ENCODE results near the gene SORBS1. TPM values are rescaled to one million over a fixed set of nuclear protein-coding genes. Genes with fewer than 3 reads are reported as not detected.

The SORBS1 gene
- total and polyA plus RNA-seq, 8 donors: 11.4 to 25.6 (median 16.8) TPM

- ATAC-seq: no peak
- 57 to 65% methylated on average over 2 of the region's 2 CpGs for WGBS, 2 donors
- H3K27ac ChIP-seq: no peak overlapping the region
These were observed 29.2 kb downstream of the SORBS1 start for GRCh38 chr10:95531994-95532399.

DNA sequence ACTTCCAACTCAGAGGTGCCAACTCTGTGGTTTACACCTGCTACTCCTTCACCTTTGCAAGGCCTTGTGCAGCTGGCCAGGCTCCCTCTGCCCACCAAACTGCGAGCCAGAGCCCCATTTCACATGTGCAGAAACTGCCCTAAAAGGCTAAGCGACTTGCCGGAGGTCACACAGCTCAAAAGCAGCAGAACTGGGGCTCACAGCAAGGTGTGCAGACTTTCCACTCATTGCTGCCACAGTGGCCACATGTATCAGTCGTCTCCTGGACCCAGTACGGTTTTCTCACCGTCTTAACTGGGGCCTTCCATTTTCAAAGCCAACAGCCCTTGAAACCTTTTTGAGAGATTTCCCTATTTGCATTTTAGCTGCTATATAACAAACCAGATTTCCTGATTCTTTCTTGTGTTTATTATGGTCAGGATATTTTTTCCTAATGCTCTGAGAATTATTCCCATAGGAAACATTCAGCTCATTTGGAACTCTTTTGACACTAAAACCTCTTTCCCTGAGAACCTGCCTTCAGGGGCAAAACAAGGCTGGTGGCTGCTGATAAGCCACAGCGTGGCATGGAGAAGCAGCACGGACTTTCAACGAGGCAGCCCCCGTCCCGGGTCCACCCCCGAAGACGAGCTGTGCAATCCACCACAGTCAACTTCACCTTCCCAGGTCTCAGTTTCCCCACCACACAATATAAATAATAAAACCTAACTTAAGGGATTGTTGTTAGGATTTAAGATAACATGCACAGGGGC, 29.9 kb downstream of the SORBS1 start:
- H3K9me3 ChIP-seq: no peaks in the 10 kb centered on the region
- intact Hi-C loops (cut with DNase I): no loop called here
- H3K27ac ChIP-seq: no peak overlapping the region
- 74 to 79% methylated on average over 13 of the region's 13 CpGs for WGBS, 2 donors
- TF ChIP-seq CTCF (IDR thresholded peaks at IDR 0.05): no peak
- DNase-seq (no peak), FAIRE-seq (no peak), ATAC-seq (no peak)
- peaks cover 0 to 6% (median 0%) of the 10 kb centered on the region in 3 donors for H3K4me1 ChIP-seq
- H3K36me3 ChIP-seq: no peaks in the 10 kb centered on the region
- no peaks in the 10 kb centered on the region for H3K27me3 ChIP-seq
- H3K4me3 ChIP-seq: no peak overlapping the region

More at GRCh38 chr10:95531994-95532399, 29.2 kb downstream of the SORBS1 start:
- H3K27me3 ChIP-seq: no peaks in the 10 kb centered on the region
- no peak for TF ChIP-seq CTCF (IDR thresholded peaks at IDR 0.05)
- H3K9me3 ChIP-seq: no peaks in the 10 kb centered on the region
- no peak overlapping the region for H3K4me3 ChIP-seq
- DNase-seq: no peak
- intact Hi-C loops (cut with DNase I): no loop called here
- FAIRE-seq: no peak
- H3K4me1 ChIP-seq: peaks cover 0 to 6% (median 0%) of the 10 kb centered on the region in 3 donors
- no peaks in the 10 kb centered on the region for H3K36me3 ChIP-seq

DNA sequence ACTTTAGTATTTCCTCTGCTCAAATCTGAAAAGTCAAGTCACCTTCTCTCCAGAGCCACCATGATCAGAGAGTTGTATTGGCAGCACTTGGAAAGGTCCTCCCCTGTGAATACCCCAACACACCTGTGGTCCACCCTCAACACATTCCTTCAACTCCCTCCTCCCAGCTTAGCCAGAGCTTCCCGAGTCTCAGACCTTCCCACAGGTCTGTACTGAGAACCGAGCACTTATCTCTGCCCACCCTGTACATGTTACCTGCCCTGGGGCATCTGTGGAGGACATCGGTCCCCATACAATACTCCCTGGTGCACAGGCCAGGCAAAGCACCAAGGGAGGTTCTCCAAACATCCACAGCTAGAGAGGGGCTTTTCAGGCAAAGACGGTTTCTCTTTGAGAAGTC, 30.6 kb downstream of the SORBS1 start:
- WGBS, 2 donors: 68 to 87% methylated on average over 4 of the region's 4 CpGs
- Histone ChIP-seq H3K27ac (no peak overlapping the region), H3K27me3 (no peaks in the 10 kb centered on the region), H3K4me1 (peaks cover 0 to 6% (median 0%) of the 10 kb centered on the region in 3 donors), H3K9me3 (no peaks in the 10 kb centered on the region), H3K4me3 (no peak overlapping the region), H3K36me3 (no peaks in the 10 kb centered on the region)
- FAIRE-seq: no peak
- intact Hi-C loops (cut with DNase I): no loop called here
- no peak for DNase-seq
- no peak for TF ChIP-seq CTCF (IDR thresholded peaks at IDR 0.05)
- no peak for ATAC-seq

DNA sequence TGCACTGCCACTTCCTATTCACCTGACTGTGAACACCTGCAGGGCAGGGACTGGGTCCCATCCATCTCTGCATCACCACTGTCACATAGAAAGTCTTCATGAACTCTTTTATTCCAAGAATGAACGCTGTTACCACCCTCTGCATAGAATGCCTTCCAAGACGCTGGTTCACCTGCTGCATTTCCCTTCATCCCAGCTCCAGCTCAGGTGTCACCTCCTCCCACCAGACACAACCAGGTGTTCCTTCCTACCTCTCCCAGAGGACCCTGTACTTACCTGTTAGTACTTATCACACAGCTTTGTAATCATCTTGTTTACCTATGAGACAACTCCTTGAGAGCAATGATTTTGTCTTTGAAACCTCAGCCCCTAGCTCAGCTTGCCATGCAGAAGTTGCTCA, 31.1 kb downstream of the SORBS1 start:
- ATAC-seq: peak in 3 of 4 donors; percentile 30 to 62 (median 39)
- no peak for DNase-seq
- H3K4me3 ChIP-seq: no peak overlapping the region
- H3K36me3 ChIP-seq: no peaks in the 10 kb centered on the region
- peaks cover 0 to 6% (median 0%) of the 10 kb centered on the region in 3 donors for H3K4me1 ChIP-seq
- no peak for FAIRE-seq
- intact Hi-C loops (cut with DNase I): no loop called here
- H3K27me3 ChIP-seq: no peaks in the 10 kb centered on the region
- 38 to 45% methylated on average over 2 of the region's 2 CpGs for WGBS, 2 donors
- no peaks in the 10 kb centered on the region for H3K9me3 ChIP-seq
- no peak overlapping the region for H3K27ac ChIP-seq
- no peak for TF ChIP-seq CTCF (IDR thresholded peaks at IDR 0.05)

DNA sequence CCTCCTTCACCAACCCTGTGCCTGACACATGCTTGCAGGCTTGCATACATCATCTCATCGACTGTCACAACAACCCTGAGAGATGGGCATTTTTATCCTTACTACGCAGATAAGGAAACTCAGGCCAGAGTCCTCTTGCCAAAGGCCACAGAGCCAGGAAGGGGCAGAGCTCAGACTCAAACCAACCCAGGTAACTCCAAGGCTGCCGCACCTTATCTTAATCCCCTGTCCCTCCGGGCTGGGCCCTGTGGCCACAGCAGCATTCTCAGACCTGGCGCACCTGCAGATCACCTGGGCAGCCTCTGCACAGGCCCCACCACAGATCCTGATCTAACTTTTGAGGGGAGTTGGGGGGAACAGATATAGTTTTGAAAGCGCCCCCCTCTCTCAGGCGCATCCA, 35.1 kb downstream of the SORBS1 start:
- no peak for FAIRE-seq
- intact Hi-C loops (cut with DNase I): loop anchor here in 1 of 3 donors (10.0 kb wide), 1 partner anchor 69 kb away; no protein-coding TSS in a partner anchor
- no peak overlapping the region for H3K4me3 ChIP-seq
- H3K36me3 ChIP-seq: no peaks in the 10 kb centered on the region
- DNase-seq: no peak
- H3K27ac ChIP-seq: no peak overlapping the region
- 63 to 64% methylated on average over 7 of the region's 7 CpGs for WGBS, 2 donors
- H3K4me1 ChIP-seq: peaks cover 0 to 6% (median 0%) of the 10 kb centered on the region in 3 donors
- TF ChIP-seq CTCF (IDR thresholded peaks at IDR 0.05): no peak
- peak in 1 of 4 donors; percentile 45 for ATAC-seq
- H3K9me3 ChIP-seq: no peaks in the 10 kb centered on the region
- no peaks in the 10 kb centered on the region for H3K27me3 ChIP-seq

Measured in pancreas (tissue), 10 donors.